Body of pancreas (tissue), 4 donors: ENCODE data around the gene CLEC4G. TPM values are rescaled to one million over a fixed set of nuclear protein-coding genes. Genes with fewer than 3 reads are reported as not detected.

Source experiments
- ATAC-seq: fragments of 150-250 bp; one replicate; pipeline ENCODE4 v1.9.1; 2016
- DNase-seq, 4 donors: peaks; one replicate each; pipeline ENCODE4 v3.0.0-alpha.2; 2019
- H3K27ac ChIP-seq, 4 donors: fragments of 200-600 bp; sonication (generic); 1 replicate in 3 of 4; 2 replicates in 1 of 4; pipeline versions ENCODE4 v1.5.1 to v1.6.1; 2016 to 2019; ENCODE audit warnings: mild to moderate bottlenecking in 1 of 4, mixed read lengths in 1 of 4, moderate library complexity in 1 of 4
- H3K27me3 ChIP-seq, 2 donors: fragments of 200-600 bp; sonication (generic); one replicate each; pipeline ENCODE4 v1.6.0; 2016; ENCODE audit warnings: mild to moderate bottlenecking in 1 of 2
- H3K36me3 ChIP-seq, 2 donors: fragments of 200-600 bp; sonication (generic); replicated peaks in 1 of 2; 2 replicates each; pipeline ENCODE4 v1.5.1; 2016; ENCODE audit warnings: low read depth in 2 of 2; ENCODE audit not compliant: insufficient read depth in 1 of 2
- H3K4me1 ChIP-seq: fragments of 200-600 bp; sonication (generic); one replicate; pipeline ENCODE4 v1.6.0; 2016
- H3K4me3 ChIP-seq, 2 donors: fragments of 200-600 bp; sonication (generic); 1 replicate in 1 of 2; 2 replicates in 1 of 2; pipeline ENCODE4 v1.5.1; 2016 to 2019
- H3K9me3 ChIP-seq, 3 donors: fragments of 200-600 bp; sonication (generic); 1 replicate in 2 of 3; 2 replicates in 1 of 3; pipeline ENCODE4 v1.5.1; 2016
- POLR2A ChIP-seq, 3 donors: fragments of 450-650 bp; IDR thresholded peaks; one replicate each; pipeline ENCODE4 v1.6.1; 2016; ENCODE audit warnings: antibody characterized with exemption in 3 of 3, mild to moderate bottlenecking in 2 of 3
- WGBS, 2 donors: methylation state at CpG; one replicate each; pipeline ENCODE4 v1.1.5; 2017; 5-methylcytosine and 5-hydroxymethylcytosine counted together
- intact Hi-C: fragments of 100-400 bp; cut with DNase I; formaldehyde crosslinking; loops from one replicate; pipeline ENCODE4 v1.15.1; 2023
- total RNA-seq, 2 donors: library from RNA; depleted of rRNA; stranded (reverse); fragments of >200 nt; gene quantifications; one replicate each; pipeline ENCODE4 v1.1.0, GENCODE V29; 2016
- TF ChIP-seq, protein P1 (sequence below), 7 experiments: fragments of 450-650 bp in 4 of 7; fragments of 200-600 bp in 3 of 7; sonication (generic) in 3 of 7; IDR thresholded peaks; one replicate each; pipeline ENCODE4 v1.5.1; 2016 to 2019; ENCODE audit warnings: antibody characterized with exemption in 7 of 7

CLEC4G gene
- total RNA-seq, 2 donors from 2014 or later, result 0.52 to 6.6 TPM

DNA sequence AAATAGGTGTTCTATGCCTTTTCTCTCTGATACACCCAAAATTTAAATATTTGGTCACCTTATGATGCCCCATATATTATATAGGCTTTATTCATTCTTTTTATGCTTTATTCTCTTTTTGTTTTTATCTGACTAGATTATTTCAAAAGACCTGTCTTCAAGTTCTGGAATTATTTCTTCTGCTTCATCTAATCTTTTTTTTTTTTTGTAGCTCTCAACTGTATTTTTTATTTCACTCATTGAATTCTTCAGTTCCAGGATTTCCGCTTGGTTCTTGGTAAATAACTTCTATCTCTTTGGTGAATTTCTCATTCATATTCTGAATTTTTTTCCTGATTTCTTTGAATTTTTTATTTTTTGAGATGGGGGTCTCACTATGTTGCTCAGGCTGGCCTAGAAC is 27.2 kb upstream of the CLEC4G start:
- Histone ChIP-seq H3K27ac (no peak overlapping the region), H3K36me3 (no peaks in the 10 kb centered on the region), H3K9me3 (peaks cover 0 to 14% (median 0%) of the 10 kb centered on the region in 3 donors), H3K27me3 (no peaks in the 10 kb centered on the region), H3K4me3 (no peak overlapping the region), H3K4me1 (no peaks in the 10 kb centered on the region)
- ATAC-seq, result no peak
- no peak for DNase-seq
- intact Hi-C loops, result no loop called here
- TF ChIP-seq, protein P1, sequence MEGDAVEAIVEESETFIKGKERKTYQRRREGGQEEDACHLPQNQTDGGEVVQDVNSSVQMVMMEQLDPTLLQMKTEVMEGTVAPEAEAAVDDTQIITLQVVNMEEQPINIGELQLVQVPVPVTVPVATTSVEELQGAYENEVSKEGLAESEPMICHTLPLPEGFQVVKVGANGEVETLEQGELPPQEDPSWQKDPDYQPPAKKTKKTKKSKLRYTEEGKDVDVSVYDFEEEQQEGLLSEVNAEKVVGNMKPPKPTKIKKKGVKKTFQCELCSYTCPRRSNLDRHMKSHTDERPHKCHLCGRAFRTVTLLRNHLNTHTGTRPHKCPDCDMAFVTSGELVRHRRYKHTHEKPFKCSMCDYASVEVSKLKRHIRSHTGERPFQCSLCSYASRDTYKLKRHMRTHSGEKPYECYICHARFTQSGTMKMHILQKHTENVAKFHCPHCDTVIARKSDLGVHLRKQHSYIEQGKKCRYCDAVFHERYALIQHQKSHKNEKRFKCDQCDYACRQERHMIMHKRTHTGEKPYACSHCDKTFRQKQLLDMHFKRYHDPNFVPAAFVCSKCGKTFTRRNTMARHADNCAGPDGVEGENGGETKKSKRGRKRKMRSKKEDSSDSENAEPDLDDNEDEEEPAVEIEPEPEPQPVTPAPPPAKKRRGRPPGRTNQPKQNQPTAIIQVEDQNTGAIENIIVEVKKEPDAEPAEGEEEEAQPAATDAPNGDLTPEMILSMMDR (IDR thresholded peaks at IDR 0.05), result no peak
- TF ChIP-seq POLR2A (IDR thresholded peaks at IDR 0.05), result no peak
- WGBS, 2 donors, result 82 to 100% methylated on average over 1 of the region's 1 CpG

DNA sequence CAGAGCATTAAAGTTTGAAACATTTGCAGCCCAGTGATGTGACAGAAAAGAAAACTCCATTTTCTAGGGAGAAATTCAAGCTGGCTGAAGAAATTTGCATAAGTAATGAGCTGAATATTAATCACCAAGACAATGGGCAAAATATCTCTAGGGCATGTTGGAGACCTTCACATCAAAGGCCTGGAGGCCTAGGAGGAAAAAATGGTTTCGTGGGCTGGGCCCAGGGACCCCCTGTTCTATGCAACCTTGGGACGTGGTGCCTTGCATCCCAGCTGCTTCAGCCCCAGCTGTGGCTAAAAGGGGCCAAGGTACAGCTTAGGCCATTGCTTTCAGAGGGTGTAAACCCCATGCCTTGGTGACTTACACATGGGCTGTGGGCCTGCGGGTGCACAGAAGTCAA is 25.4 kb upstream of the CLEC4G start:
- intact Hi-C loops, result no loop called here
- no peak overlapping the region for H3K27ac ChIP-seq
- WGBS, 2 donors, result 74 to 78% methylated on average over 3 of the region's 3 CpGs
- H3K4me1 ChIP-seq, result no peaks in the 10 kb centered on the region
- H3K27me3 ChIP-seq, result no peaks in the 10 kb centered on the region
- TF ChIP-seq, protein P1 (IDR thresholded peaks at IDR 0.05), result no peak
- TF ChIP-seq POLR2A (IDR thresholded peaks at IDR 0.05), result no peak
- H3K4me3 ChIP-seq, result no peak overlapping the region
- DNase-seq, result no peak
- no peak for ATAC-seq
- peaks cover 0 to 14% (median 0%) of the 10 kb centered on the region in 3 donors for H3K9me3 ChIP-seq
- no peaks in the 10 kb centered on the region for H3K36me3 ChIP-seq

DNA sequence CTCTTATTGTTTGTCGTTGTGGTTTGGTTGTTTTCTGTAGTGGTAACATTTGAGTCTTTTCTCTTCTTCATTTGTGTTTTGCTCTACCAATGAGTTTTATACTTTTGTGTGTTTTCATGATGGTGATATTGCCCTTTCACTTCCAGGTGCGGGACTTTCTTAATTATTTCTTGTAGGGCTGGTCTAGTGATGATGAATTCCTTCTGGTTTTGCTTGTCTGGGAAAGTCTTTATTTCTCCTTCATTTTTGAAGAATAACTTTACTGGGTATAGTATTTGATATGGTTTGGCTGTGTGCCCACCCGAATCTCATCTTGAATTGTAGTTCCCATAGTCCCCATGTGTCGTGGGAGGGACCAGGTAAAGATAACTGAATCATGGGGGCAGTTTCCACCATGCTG is 24.3 kb upstream of the CLEC4G start:
- H3K27me3 ChIP-seq, result no peaks in the 10 kb centered on the region
- 29 to 32% methylated on average over 4 of the region's 4 CpGs for WGBS, 2 donors
- ATAC-seq, result no peak

DNA sequence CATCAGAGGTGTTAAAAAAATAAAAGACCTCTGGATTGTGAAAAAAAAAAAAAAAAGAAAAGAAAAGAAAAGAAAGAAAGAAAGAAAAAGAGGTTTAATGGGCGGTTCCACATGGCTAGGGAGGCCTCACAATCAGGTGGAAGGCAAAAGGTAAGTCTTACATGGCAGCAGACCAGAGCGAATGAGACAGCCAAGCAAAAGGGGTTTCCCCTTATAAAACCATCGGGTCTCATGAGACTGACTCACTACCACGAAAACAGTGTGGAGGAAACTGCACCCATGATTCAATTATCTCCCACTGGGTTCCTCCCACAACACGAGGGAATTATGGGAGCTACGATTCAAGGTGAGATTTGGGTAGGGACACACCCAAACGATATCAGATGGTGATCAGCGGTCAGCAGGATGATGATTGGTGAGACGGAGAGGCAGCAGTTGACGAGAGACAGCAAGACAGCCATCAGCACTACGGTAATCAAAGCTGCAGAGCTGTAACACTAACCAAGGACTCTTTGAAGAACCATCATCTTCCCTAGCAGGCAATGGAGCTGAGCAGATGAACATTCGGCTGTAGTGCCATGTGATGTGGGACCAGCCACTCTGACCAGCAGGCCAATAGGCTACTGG is 19.4 kb upstream of the CLEC4G start:
- H3K36me3 ChIP-seq, result no peaks in the 10 kb centered on the region
- no peak overlapping the region for H3K27ac ChIP-seq
- TF ChIP-seq, protein P1 (IDR thresholded peaks at IDR 0.05), result no peak
- TF ChIP-seq POLR2A (IDR thresholded peaks at IDR 0.05), result no peak
- 57 to 62% methylated on average over 12 of the region's 12 CpGs for WGBS, 2 donors
- intact Hi-C loops, result no loop called here
- H3K4me3 ChIP-seq, result no peak overlapping the region
- no peaks in the 10 kb centered on the region for H3K27me3 ChIP-seq
- ATAC-seq, result no peak
- H3K4me1 ChIP-seq, result no peaks in the 10 kb centered on the region
- no peak for DNase-seq
- peaks cover 0 to 5% (median 0%) of the 10 kb centered on the region in 3 donors for H3K9me3 ChIP-seq

More for the DNA sequence above, 24.3 kb upstream of the CLEC4G start:
- no peaks in the 10 kb centered on the region for H3K36me3 ChIP-seq
- TF ChIP-seq, protein P1 (IDR thresholded peaks at IDR 0.05), result no peak
- TF ChIP-seq POLR2A (IDR thresholded peaks at IDR 0.05), result no peak
- DNase-seq, result no peak
- H3K27ac ChIP-seq, result no peak overlapping the region
- H3K9me3 ChIP-seq, result peaks cover 0 to 14% (median 0%) of the 10 kb centered on the region in 3 donors
- H3K4me3 ChIP-seq, result no peak overlapping the region
- intact Hi-C loops, result no loop called here
- H3K4me1 ChIP-seq, result no peaks in the 10 kb centered on the region

DNA sequence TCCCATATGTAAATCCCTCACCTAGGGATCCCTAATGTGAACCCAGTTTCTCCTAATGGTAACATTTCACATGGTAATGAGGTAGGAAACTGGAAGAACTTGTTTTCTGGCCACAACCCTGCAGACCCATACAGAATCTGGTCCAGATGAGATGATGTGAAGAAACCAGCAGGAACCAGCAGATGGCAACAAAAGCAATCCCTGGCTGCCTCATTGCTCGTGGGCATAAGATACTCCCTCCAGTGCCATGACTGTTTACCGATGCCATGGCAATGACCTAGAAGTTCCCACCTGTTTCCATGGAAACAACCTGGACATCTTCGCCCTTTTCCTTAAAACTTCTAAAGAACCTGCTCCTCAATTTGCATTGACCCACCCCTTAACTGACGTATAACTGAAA is 16.8 kb upstream of the CLEC4G start:
- TF ChIP-seq, protein P1 (IDR thresholded peaks at IDR 0.05), result peak in 2 of 7 experiments; percentile 5 to 11
- no peak for TF ChIP-seq POLR2A (IDR thresholded peaks at IDR 0.05)
- no peaks in the 10 kb centered on the region for H3K4me1 ChIP-seq
- WGBS, 2 donors, result 11 to 12% methylated on average over 4 of the region's 4 CpGs
- H3K27me3 ChIP-seq, result no peaks in the 10 kb centered on the region
- no peaks in the 10 kb centered on the region for H3K36me3 ChIP-seq
- intact Hi-C loops, result no loop called here
- DNase-seq (peak in 2 of 4 donors; percentile 9 to 30), ATAC-seq (no peak)
- no peak overlapping the region for H3K27ac ChIP-seq
- H3K4me3 ChIP-seq, result no peak overlapping the region
- no peaks in the 10 kb centered on the region for H3K9me3 ChIP-seq
